Measurements from ENCODE around the gene SEL1L3.

SEL1L3 gene

GRCh38 chr4:25865586-25865985 is 2.8 kb upstream of the SEL1L3 start:
- TF ChIP-seq ZFX (IDR thresholded peaks at IDR 0.05) (no peak), CTCF (conservative IDR thresholded peaks at IDR 0.05) (no peak)
- H3K27ac ChIP-seq: no peak overlapping the region

GRCh38 chr4:25863831-25864418 is 1.1 kb upstream of the SEL1L3 start:
- TF ChIP-seq ZFX (IDR thresholded peaks at IDR 0.05) (no peak), CTCF (conservative IDR thresholded peaks at IDR 0.05) (no peak)
- no peak overlapping the region; the same call in 1 of the 2 replicates for H3K27ac ChIP-seq

- TF ChIP-seq ZFX (IDR thresholded peaks at IDR 0.05): no peak
- TF ChIP-seq CTCF (conservative IDR thresholded peaks at IDR 0.05): no peak
- peak overlapping the region; percentile 77 for H3K27ac ChIP-seq
Observed at GRCh38 chr4:25863347-25863784, 578 bp upstream of the SEL1L3 start.

- TF ChIP-seq CTCF (conservative IDR thresholded peaks at IDR 0.05) (no peak), ZFX (IDR thresholded peaks at IDR 0.05) (no peak)
- peak overlapping the region; percentile 77 for H3K27ac ChIP-seq
Observed at GRCh38 chr4:25861951-25862410, 807 bp downstream of the SEL1L3 start.

GRCh38 chr4:25861280-25861950 is 1.4 kb downstream of the SEL1L3 start:
- TF ChIP-seq CTCF (conservative IDR thresholded peaks at IDR 0.05) (no peak), ZFX (IDR thresholded peaks at IDR 0.05) (no peak)
- peak overlapping the region; percentile 77 for H3K27ac ChIP-seq

GRCh38 chr4:25860586-25861279 is 2.1 kb downstream of the SEL1L3 start:
- no peak for TF ChIP-seq CTCF (conservative IDR thresholded peaks at IDR 0.05)
- no peak for TF ChIP-seq ZFX (IDR thresholded peaks at IDR 0.05)
- H3K27ac ChIP-seq: no peak overlapping the region

Data from C4-2B (cell line).